ENCODE results near the gene GPER1. TPM values are rescaled to one million over a fixed set of nuclear protein-coding genes. Genes with fewer than 3 reads are reported as not detected.
A peak's percentile ranks its signal among the peaks of the same experiment; 100 is the strongest.

Gene GPER1
- total RNA-seq, 1 experiment from 2014 or later: not detected

DNA sequence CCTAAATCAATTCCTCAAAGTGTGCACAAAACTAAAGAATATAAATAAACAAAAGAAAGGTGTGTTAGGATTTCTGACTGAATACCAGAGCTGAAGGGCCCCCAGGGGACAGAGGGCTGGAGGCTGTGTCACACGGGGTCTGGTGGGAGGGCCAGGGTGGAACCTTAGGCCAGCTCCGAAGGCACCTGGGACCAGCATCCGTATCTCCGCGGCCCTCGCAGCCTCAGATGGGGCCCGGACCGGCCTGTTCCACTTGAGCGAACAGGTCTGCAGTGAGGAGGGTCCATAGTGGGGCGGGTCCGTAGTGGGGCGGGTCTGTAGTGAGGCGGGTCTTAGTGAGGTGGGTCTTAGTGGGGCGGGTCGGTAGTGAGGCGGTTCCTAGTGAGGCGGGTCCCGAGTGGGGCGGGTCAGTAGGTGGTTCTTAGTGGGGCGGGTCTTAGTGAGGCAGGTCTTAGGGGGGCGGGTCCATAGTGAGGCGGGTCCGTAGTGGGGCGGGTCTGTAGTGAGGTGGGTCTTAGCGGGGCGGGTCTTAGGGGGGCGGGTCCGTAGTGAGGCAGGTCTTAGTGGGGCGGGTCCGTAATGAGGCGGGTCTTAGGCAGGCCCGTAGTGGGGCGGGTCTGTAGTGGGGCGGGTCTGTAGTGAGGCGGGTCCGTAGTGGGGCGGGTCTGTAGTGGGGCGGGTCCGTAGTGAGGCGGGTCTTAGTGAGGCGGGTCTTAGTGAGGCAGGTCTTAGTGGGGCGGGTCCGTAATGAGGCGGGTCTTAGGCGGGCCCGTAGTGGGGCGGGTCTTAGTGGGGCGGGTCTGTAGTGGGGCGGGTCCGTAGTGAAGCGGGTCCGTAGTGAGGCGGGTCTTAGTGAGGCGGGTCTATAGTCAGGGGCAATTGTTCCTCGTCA, 28.5 kb upstream of the GPER1 start:
- peak in 1 of 2 experiments; percentile 18 for DNase-seq
- Histone ChIP-seq H3K27ac (no peak overlapping the region), H3K4me1 (no peaks in the 10 kb centered on the region)

DNA sequence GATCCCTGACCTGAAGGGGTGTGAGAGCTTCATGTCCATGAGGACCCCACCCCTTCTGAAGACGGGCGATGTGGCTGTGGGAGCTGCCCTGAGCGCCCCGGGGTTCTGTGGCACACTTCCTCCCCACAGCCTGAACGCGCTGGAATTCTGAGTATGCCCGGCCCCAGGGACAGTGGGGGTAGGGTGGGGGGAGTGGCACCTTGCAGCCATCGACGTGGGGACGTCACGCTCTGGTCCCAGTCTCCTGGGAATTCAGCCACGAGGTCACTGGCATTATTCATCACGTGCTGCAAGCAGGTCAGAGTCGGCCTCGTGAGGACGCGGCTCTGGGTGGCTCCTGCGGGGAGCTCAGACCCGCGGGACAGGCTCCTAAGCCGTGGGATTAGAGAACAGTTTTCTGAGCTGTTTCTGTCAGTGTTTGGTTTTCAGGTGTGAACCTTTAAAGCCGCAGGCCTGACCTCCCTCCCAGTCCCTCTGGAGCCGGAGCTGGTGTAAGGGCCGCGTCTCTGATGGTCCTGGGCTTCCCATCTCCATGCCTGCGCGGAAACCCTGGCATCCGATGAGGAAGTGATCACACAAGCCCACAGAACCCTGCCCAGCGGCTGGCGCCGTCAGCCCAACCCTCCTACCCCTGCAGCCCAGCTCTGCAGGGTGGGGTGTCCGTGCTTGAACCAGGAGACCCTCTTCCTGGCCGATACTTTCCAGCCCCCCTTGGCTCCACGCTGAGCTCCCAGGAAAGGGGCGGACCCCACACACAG, 27.4 kb upstream of the GPER1 start:
- Histone ChIP-seq H3K36me3 (no peaks in the 10 kb centered on the region), H3K27me3 (no peaks in the 10 kb centered on the region), H3K27ac (no peak overlapping the region), H3K4me3 (no peak overlapping the region), H3K4me1 (peaks cover 5% of the 10 kb centered on the region; the same call in 1 of the 2 replicates), H3K9me3 (replicated peaks) (no peaks in the 10 kb centered on the region)
- no peak for DNase-seq

More for the DNA sequence above, 28.5 kb upstream of the GPER1 start:
- H3K27me3 ChIP-seq: no peaks in the 10 kb centered on the region
- no peak overlapping the region for H3K4me3 ChIP-seq
- H3K9me3 ChIP-seq (replicated peaks): no peaks in the 10 kb centered on the region
- no peaks in the 10 kb centered on the region for H3K36me3 ChIP-seq

DNA sequence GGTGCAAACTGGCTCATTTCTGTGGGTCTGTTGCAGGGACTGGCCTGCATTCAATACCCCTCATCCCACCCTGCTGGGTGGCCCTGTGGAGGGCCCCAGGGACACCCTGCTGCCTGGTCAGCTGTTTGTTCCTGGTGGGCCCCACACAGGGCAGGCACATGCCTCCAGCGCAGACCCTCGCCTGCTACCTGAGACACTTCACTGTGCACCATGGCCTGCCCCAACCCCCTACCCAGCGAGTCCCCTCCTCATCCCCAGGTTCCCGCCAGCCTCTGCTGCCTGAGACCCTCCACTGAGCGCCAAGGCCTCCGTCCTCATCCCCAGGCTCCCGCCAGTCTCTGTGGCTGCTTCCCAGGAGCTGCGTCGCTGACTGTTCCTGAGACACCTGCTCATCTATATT, 26.7 kb upstream of the GPER1 start:
- H3K36me3 ChIP-seq: no peaks in the 10 kb centered on the region

DNA sequence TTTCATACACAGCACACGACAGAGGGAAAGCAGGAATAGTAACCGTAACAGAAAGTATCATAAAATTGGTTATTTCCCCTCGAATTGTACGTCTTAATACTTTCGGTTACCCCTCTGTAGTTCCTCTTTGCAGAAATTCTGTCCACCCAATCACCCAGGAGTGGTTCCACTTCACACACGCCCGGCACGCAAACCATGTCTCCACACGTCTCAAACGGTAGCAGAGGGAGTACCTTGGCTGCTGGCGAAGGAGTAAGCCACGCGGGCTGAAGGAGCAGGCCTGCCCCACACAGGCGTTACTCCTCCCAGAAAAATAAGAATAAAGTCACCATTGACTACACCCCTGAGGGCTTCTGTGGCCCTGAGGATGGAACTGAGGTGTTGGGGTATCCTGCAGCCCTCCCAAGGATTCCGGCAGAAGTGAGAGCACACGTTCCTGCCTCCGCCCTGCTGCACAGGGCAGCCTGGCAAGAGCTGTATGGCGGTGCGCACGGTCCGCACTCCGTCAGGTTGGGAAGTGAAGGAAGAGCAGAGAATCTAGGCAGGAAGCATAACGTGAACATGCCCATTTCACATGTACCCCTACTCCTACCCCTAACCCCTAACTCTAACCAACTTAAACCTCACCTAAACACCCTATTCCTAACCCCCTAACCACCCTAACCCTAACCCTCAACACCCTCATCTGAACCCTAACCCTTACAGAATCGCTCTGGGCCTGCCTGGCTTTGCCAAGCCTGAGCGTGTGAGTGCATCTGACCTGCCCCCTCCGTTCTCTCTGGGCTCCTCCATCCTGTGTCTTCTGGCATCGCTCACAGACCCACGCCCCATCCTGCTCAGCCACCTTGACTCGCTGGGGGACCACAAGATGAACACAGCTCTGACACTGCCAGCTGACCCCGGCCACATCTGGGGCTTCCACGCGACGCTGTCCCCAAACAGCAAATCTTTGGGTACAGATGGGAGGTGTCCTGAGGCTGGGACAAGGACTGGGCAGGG, 25.3 kb upstream of the GPER1 start:
- no peak for DNase-seq
- no peaks in the 10 kb centered on the region for H3K27me3 ChIP-seq
- H3K9me3 ChIP-seq (replicated peaks): no peaks in the 10 kb centered on the region
- no peak overlapping the region for H3K4me3 ChIP-seq
- peaks cover 7% of the 10 kb centered on the region; the same call in 1 of the 2 replicates for H3K4me1 ChIP-seq
- no peaks in the 10 kb centered on the region for H3K36me3 ChIP-seq
- no peak overlapping the region for H3K27ac ChIP-seq

More for the DNA sequence above, 26.7 kb upstream of the GPER1 start:
- Histone ChIP-seq H3K9me3 (replicated peaks) (no peaks in the 10 kb centered on the region), H3K4me1 (peaks cover 7% of the 10 kb centered on the region; the same call in 1 of the 2 replicates), H3K4me3 (no peak overlapping the region), H3K27ac (no peak overlapping the region), H3K27me3 (no peaks in the 10 kb centered on the region)
- no peak for DNase-seq

DNA sequence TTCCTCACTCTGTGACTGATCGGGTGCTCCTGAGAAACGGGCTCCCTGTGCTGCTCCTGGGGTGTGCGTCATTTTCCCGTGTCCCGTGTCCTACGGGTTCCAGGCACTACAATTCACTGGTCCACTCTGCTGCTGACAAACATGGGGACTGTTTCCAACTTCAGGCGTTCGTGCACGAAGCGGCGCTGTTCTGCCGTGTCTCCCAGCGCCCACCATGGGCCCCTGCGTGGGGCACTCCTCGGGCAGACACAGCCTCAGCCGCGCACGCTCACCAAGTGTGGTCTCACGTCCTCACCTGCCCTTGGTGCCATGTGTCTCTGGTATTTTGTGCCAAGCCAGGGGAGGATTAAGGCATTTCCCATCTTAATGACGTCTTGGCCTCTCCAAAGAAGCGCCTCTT, 24.6 kb upstream of the GPER1 start:
- Histone ChIP-seq H3K4me3 (no peak overlapping the region), H3K4me1 (peaks cover 7% of the 10 kb centered on the region; the same call in 1 of the 2 replicates), H3K27me3 (no peaks in the 10 kb centered on the region), H3K27ac (no peak overlapping the region), H3K36me3 (no peaks in the 10 kb centered on the region), H3K9me3 (replicated peaks) (no peaks in the 10 kb centered on the region)
- no peak for DNase-seq

DNA sequence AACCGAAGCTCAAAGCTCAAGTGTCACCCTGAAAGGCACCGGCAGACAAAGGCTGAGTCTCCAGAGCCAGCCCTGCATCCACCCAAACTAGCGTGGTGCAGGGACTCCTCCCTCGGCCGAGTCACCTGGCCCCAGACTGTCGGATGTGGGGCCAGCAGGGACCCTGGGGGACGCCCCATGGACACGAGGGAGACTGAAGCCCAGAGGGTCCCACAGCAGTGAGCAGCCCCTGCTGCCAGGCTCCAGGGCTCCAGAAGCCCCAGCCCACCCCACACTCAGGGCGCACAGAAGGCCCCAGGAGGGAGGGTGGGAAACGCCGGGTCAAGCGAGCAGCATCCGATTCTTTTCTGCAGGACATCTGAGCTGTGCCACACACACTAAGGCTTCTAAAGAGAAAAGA, 23.3 kb upstream of the GPER1 start:
- no peak overlapping the region for H3K4me3 ChIP-seq
- H3K36me3 ChIP-seq: no peaks in the 10 kb centered on the region
- H3K9me3 ChIP-seq (replicated peaks): no peaks in the 10 kb centered on the region
- no peak overlapping the region for H3K27ac ChIP-seq
- H3K27me3 ChIP-seq: no peaks in the 10 kb centered on the region
- no peak for DNase-seq
- peaks cover 7% of the 10 kb centered on the region; the same call in 1 of the 2 replicates for H3K4me1 ChIP-seq

DNA sequence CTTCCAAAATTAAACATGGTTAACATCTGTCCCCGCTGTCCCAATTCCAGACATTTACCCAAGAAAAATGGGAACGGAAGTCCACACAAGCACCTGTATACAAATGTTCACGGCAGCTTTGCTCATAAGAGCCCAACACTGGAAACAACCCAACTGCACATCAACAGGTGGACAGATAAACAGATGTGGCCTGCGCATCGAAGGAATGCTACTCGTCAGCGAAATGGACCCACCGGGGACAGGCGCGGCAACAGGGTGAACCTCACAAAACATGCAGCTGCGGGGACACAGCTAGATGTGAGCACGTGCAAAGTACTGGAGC, 22.7 kb upstream of the GPER1 start:
- Histone ChIP-seq H3K36me3 (no peaks in the 10 kb centered on the region), H3K4me1 (peaks cover 7% of the 10 kb centered on the region; the same call in 1 of the 2 replicates), H3K4me3 (no peak overlapping the region), H3K27ac (no peak overlapping the region), H3K9me3 (replicated peaks) (no peaks in the 10 kb centered on the region), H3K27me3 (no peaks in the 10 kb centered on the region)
- no peak for DNase-seq

DNA sequence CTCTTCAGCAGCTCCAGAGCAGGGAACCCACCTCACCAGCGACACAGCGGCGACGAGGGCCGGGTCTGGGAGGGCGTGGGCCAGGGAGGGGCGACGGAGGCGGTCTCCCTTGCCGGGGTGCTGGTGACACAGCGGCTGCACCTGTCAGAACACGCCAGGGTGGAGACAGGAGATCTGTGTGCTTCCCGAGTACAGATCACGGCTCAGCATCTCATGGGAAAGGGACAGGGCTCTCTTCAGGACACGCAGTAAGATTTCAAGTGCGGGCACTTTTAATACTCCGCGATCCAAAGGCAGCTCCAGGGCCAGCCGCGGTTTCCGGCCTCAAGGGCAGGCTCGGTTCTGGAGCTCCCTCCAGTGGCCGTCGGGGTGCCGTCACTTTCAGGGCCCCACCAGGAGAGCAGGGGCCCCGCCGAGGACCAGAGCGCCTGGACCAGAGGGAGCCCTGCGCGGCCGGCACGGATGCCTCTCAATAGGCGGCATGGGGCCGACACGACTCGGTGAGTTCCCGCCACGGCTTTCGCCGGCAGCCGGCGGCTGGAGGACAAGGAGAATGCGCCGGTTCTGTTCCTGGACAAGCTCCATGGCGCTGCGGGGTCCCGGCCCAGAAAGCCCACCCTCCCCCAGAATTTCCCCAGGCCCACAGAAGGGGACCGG, 22.2 kb upstream of the GPER1 start:
- H3K9me3 ChIP-seq (replicated peaks): no peaks in the 10 kb centered on the region
- peak; percentile 61 to 73 for DNase-seq
- peaks cover 7% of the 10 kb centered on the region; the same call in 1 of the 2 replicates for H3K4me1 ChIP-seq
- H3K27me3 ChIP-seq: no peaks in the 10 kb centered on the region
- H3K36me3 ChIP-seq: no peaks in the 10 kb centered on the region
- no peak overlapping the region for H3K4me3 ChIP-seq
- no peak overlapping the region for H3K27ac ChIP-seq

DNA sequence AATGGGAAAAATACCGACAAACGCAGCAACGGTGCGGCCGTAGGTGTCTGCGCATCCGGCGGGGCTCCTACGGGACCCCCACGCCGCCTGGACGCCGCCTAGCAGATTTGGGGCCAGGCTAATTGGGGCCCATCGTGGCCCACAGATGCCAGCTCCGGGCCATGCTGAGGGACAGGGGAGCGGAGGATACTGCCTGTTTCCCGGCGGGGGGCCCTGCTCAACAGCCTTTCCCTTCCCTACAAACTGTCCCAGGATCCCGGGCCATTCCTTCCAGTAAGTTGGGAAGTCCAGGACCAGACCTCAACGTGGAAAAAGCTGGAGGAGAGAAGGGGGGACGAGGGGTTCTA, 21.7 kb upstream of the GPER1 start:
- peaks cover 7% of the 10 kb centered on the region; the same call in 1 of the 2 replicates for H3K4me1 ChIP-seq
- no peaks in the 10 kb centered on the region for H3K36me3 ChIP-seq
- no peaks in the 10 kb centered on the region for H3K9me3 ChIP-seq (replicated peaks)
- no peak overlapping the region for H3K27ac ChIP-seq
- no peaks in the 10 kb centered on the region for H3K27me3 ChIP-seq
- DNase-seq: no peak
- H3K4me3 ChIP-seq: no peak overlapping the region

DNA sequence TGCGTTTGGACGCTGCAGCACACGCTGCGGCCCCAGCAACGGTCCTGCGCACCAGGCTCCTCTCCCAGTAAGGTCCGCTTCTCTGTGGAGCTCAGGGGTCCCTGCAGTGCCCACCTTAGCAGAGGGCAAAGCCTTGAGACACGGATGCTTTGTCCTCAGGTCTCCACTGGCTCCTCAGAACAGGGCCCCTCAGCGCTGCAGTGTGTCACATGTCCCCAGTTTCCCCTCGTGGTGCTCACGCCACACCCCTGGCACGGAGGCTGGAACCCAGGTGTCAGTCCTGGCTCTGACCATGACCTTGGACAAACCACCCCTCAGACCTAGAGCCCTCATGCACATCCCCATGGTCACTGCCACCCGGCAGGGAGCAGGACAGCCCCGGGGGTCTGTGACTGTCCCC, 19.9 kb upstream of the GPER1 start:
- H3K27me3 ChIP-seq: no peaks in the 10 kb centered on the region
- H3K9me3 ChIP-seq (replicated peaks): no peaks in the 10 kb centered on the region
- H3K4me3 ChIP-seq: no peak overlapping the region
- H3K4me1 ChIP-seq: peaks cover 7% of the 10 kb centered on the region; the same call in 1 of the 2 replicates
- no peak overlapping the region for H3K27ac ChIP-seq
- H3K36me3 ChIP-seq: no peaks in the 10 kb centered on the region
- no peak for DNase-seq

DNA sequence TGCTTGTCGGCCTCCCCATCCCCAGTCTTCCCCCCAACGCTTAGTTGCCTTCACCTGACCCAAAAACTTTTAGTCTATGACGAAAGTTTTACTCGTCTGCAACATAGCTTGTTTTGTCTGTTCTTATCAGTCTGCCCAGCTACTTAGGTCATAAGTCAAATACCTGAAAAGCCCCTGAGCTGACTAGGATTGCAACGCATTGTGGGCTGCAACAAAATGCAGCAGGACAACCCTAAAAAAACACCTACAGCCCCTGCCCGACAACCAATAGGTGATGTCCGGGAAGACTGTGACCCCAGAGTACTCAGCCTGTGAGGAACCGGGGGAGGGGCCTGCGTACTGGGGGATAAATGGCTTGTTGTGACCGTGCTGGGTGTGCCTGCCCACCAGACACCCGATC, 19.3 kb upstream of the GPER1 start:
- H3K27ac ChIP-seq: no peak overlapping the region
- H3K9me3 ChIP-seq (replicated peaks): no peaks in the 10 kb centered on the region
- H3K4me1 ChIP-seq: peaks cover 7% of the 10 kb centered on the region; the same call in 1 of the 2 replicates
- H3K4me3 ChIP-seq: no peak overlapping the region
- H3K36me3 ChIP-seq: no peaks in the 10 kb centered on the region
- no peak for DNase-seq
- no peaks in the 10 kb centered on the region for H3K27me3 ChIP-seq

DNA sequence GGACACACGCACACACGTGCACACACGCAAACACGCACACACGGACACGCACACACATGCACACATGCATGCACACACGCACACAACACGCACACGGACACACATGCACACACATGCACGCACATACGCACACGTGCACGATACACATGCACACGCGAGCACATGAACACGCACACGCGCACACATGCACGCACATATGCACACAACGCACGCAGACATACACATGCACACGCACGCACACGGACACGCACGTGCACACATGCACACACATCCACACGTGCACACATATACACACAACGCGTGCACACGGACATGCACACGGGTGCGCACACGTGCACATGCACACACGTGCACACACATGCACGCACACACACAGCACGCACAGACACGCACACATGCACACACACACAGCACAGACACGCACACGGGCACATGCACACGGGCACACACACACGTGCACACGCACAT, 17.3 kb upstream of the GPER1 start:
- H3K36me3 ChIP-seq: no peaks in the 10 kb centered on the region
- H3K27me3 ChIP-seq: no peaks in the 10 kb centered on the region
- no peak for DNase-seq
- H3K27ac ChIP-seq: no peak overlapping the region
- peaks cover under 1% of the 10 kb centered on the region; the same call in 1 of the 2 replicates for H3K4me1 ChIP-seq
- H3K4me3 ChIP-seq: no peak overlapping the region
- no peaks in the 10 kb centered on the region for H3K9me3 ChIP-seq (replicated peaks)

DNA sequence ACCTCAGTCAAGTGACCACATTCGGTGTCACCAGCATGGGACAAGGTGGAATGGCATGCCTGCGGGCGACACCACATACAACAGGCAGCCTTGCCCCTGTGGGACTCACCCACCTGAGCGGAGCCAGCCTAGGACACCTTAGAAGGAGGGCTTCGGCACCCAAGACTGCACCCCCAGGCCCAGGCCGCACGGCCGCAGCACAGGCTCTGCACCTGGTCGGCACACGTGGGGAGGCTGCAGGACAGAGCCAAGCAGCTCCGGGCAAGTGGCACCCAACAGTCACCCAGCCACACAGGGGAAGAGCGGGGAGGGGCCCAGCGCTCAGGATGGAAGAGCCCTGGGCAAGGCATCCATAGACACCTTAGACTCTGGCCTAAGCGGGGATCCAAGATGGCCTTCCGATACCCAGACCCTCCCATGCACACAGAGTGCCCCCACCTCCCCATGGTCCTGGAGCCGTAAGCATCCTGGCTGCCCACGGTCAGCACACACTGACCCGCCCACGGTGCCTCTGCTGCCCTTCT, 16.1 kb upstream of the GPER1 start:
- Histone ChIP-seq H3K4me3 (no peak overlapping the region), H3K9me3 (replicated peaks) (no peaks in the 10 kb centered on the region), H3K27me3 (no peaks in the 10 kb centered on the region), H3K36me3 (no peaks in the 10 kb centered on the region), H3K27ac (no peak overlapping the region), H3K4me1 (no peaks in the 10 kb centered on the region)
- no peak for DNase-seq

Data from SJCRH30 (cell line).